Parathyroid adenoma (tissue), 2 donors: ENCODE measurements around the gene NEK7.

Experiments used
- H2AFZ ChIP-seq: fragments of 300-600 bp; sonication (generic); one replicate; pipeline ENCODE4 v1.7.0; 2017; ENCODE audit warnings: antibody characterized with exemption, mild to moderate bottlenecking
- H3K27ac ChIP-seq: fragments of 300-600 bp; sonication (generic); one replicate; pipeline ENCODE4 v1.7.0; 2017
- H3K27me3 ChIP-seq: fragments of 300-600 bp; sonication (generic); one replicate; pipeline ENCODE4 v1.7.0; 2017; ENCODE audit warnings: low read length; ENCODE audit not compliant: control insufficient read depth, insufficient read depth
- H3K36me3 ChIP-seq: fragments of 300-600 bp; sonication (generic); one replicate; pipeline ENCODE4 v1.7.0; 2017; ENCODE audit warnings: low read length; ENCODE audit not compliant: control insufficient read depth, insufficient read depth
- H3K4me1 ChIP-seq: fragments of 300-600 bp; sonication (generic); one replicate; pipeline ENCODE4 v1.7.0; 2017; ENCODE audit warnings: control low read depth
- H3K4me2 ChIP-seq: fragments of 300-600 bp; sonication (generic); one replicate; pipeline ENCODE4 v1.7.0; 2017; ENCODE audit warnings: low read length
- H3K4me3 ChIP-seq: fragments of 300-600 bp; sonication (generic); one replicate; pipeline ENCODE4 v1.7.0; 2017; ENCODE audit warnings: low read depth, low read length
- H3K79me2 ChIP-seq: fragments of 300-600 bp; sonication (generic); one replicate; pipeline ENCODE4 v1.7.0; 2017; ENCODE audit warnings: control low read depth
- H3K9ac ChIP-seq: fragments of 300-600 bp; sonication (generic); one replicate; pipeline ENCODE4 v1.7.0; 2017; ENCODE audit warnings: mild to moderate bottlenecking
- H3K9me3 ChIP-seq: fragments of 300-600 bp; sonication (generic); one replicate; pipeline ENCODE4 v1.7.0; 2017; ENCODE audit warnings: low read length; ENCODE audit not compliant: control insufficient read depth
- TF ChIP-seq, protein P1 (sequence below): fragments of 300-600 bp; sonication (generic); IDR thresholded peaks from one replicate; pipeline ENCODE4 v1.7.0; 2017; ENCODE audit warnings: antibody characterized with exemption, mild to moderate bottlenecking
- donor health status: primary hyperparathyroidism.

NEK7 gene

GRCh38 chr1:198264282-198264681 is 107.5 kb downstream of the NEK7 start:
- H3K27me3 ChIP-seq: no peaks in the 10 kb centered on the region
- no peak overlapping the region for H2AFZ ChIP-seq
- H3K4me1 ChIP-seq: no peaks in the 10 kb centered on the region
- no peak overlapping the region for H3K4me2 ChIP-seq
- H3K9ac ChIP-seq: no peak overlapping the region
- no peaks in the 10 kb centered on the region for H3K79me2 ChIP-seq
- H3K36me3 ChIP-seq: no peaks in the 10 kb centered on the region
- H3K9me3 ChIP-seq: no peaks in the 10 kb centered on the region
- no peak overlapping the region for H3K27ac ChIP-seq
- no peak overlapping the region for H3K4me3 ChIP-seq
- TF ChIP-seq, protein P1, sequence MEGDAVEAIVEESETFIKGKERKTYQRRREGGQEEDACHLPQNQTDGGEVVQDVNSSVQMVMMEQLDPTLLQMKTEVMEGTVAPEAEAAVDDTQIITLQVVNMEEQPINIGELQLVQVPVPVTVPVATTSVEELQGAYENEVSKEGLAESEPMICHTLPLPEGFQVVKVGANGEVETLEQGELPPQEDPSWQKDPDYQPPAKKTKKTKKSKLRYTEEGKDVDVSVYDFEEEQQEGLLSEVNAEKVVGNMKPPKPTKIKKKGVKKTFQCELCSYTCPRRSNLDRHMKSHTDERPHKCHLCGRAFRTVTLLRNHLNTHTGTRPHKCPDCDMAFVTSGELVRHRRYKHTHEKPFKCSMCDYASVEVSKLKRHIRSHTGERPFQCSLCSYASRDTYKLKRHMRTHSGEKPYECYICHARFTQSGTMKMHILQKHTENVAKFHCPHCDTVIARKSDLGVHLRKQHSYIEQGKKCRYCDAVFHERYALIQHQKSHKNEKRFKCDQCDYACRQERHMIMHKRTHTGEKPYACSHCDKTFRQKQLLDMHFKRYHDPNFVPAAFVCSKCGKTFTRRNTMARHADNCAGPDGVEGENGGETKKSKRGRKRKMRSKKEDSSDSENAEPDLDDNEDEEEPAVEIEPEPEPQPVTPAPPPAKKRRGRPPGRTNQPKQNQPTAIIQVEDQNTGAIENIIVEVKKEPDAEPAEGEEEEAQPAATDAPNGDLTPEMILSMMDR: no peak

GRCh38 chr1:198265073-198265661 is 108.4 kb downstream of the NEK7 start:
- Histone ChIP-seq H2AFZ (no peak overlapping the region), H3K4me3 (no peak overlapping the region), H3K36me3 (no peaks in the 10 kb centered on the region), H3K4me2 (no peak overlapping the region), H3K9ac (no peak overlapping the region), H3K9me3 (no peaks in the 10 kb centered on the region), H3K27ac (no peak overlapping the region), H3K79me2 (no peaks in the 10 kb centered on the region), H3K4me1 (no peaks in the 10 kb centered on the region), H3K27me3 (no peaks in the 10 kb centered on the region)
- TF ChIP-seq, protein P1: no peak

DNA sequence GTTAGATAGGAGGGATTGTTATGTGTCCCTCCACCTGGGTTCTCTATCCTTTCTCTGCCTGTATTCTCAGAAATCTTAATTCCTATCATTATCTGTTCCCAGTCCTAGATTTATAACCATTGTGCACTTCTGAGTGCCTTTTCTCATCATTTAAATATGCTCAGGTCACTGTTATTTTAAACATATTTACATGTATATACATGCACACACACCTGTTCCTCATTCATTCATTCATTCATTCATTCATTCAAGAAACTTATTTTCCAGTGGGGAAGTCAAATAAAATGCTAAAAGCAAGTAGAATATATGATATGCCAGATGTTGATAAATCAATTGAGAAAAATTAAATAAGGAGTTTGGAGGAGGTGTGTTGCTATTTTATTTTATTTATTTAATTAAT is 110.3 kb downstream of the NEK7 start:
- no peak overlapping the region for H3K4me3 ChIP-seq
- no peak overlapping the region for H3K4me2 ChIP-seq
- H3K36me3 ChIP-seq: no peaks in the 10 kb centered on the region
- H3K79me2 ChIP-seq: no peaks in the 10 kb centered on the region
- no peaks in the 10 kb centered on the region for H3K4me1 ChIP-seq
- H2AFZ ChIP-seq: no peak overlapping the region
- H3K27ac ChIP-seq: no peak overlapping the region
- TF ChIP-seq, protein P1: no peak
- no peaks in the 10 kb centered on the region for H3K9me3 ChIP-seq
- no peaks in the 10 kb centered on the region for H3K27me3 ChIP-seq
- H3K9ac ChIP-seq: no peak overlapping the region

DNA sequence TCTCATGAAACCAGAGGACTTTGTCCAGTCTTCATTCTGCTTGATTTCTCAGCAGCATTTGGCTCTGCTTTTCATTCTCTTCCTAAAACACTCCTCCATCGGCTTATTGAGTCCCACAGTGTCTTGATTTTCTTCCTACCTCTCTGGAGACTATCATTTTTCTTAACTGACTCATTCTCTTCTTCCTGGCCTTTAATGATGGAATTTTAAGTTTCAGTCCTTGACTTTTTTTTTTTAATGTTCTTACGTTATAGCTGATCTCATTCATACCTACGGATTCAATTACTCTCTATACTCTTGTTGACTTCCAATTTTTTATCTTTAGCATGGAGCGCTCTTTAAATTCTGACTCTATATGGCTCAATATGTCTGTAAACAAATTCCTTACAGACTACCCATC is 111.1 kb downstream of the NEK7 start:
- Histone ChIP-seq H3K27ac (no peak overlapping the region), H2AFZ (no peak overlapping the region), H3K79me2 (no peaks in the 10 kb centered on the region), H3K4me2 (no peak overlapping the region), H3K4me1 (no peaks in the 10 kb centered on the region), H3K36me3 (no peaks in the 10 kb centered on the region), H3K4me3 (no peak overlapping the region), H3K27me3 (no peaks in the 10 kb centered on the region), H3K9ac (no peak overlapping the region), H3K9me3 (no peaks in the 10 kb centered on the region)
- TF ChIP-seq, protein P1: no peak
